GM23338 (cell line): ENCODE results near the gene NOP16. TPM values are rescaled to one million over a fixed set of nuclear protein-coding genes. Genes with fewer than 3 reads are reported as not detected.

Experiments
- ATAC-seq: fragments of 200-7000 bp; cut with Tn5 transposase; 3 replicates; pipeline ENCODE4 v1.9.1; 2020
- DNase-seq: peaks from one replicate; pipeline ENCODE4 v3.0.0-alpha.2; 2015; ENCODE audit warnings: low spot score
- H2AFZ ChIP-seq: fragments of 200-600 bp; sonication (generic); 2 replicates; pipeline ENCODE4 v1.8.0; 2016; ENCODE audit warnings: antibody characterized with exemption, mild to moderate bottlenecking, moderate library complexity
- H3F3A ChIP-seq: fragments of 200-600 bp; sonication (generic); replicated peaks from 2 replicates; pipeline ENCODE4 v1.8.0; 2017; ENCODE audit warnings: antibody characterized with exemption, mixed run types, low read depth
- H3K27ac ChIP-seq: fragments of 200-600 bp; sonication (generic); 2 replicates; pipeline ENCODE4 v1.6.1; 2016; ENCODE audit warnings: low read depth
- H3K27me3 ChIP-seq: fragments of 200-600 bp; sonication (generic); 2 replicates; pipeline ENCODE4 v1.8.0; 2016; ENCODE audit warnings: mild to moderate bottlenecking, mixed run types, moderate library complexity; ENCODE audit not compliant: insufficient read depth
- H3K36me3 ChIP-seq: fragments of 200-600 bp; sonication (generic); 2 replicates; pipeline ENCODE4 v1.8.0; 2016; ENCODE audit warnings: mild to moderate bottlenecking; ENCODE audit not compliant: insufficient read depth
- H3K4me1 ChIP-seq: fragments of 200-600 bp; sonication (generic); 2 replicates; pipeline ENCODE4 v1.8.0; 2016; ENCODE audit warnings: mild to moderate bottlenecking, moderate library complexity; ENCODE audit not compliant: insufficient read depth
- H3K4me2 ChIP-seq: fragments of 200-600 bp; sonication (generic); 2 replicates; pipeline ENCODE4 v1.7.1; 2017; ENCODE audit warnings: mixed run types
- H3K4me3 ChIP-seq: fragments of 200-600 bp; sonication (generic); 2 replicates; pipeline ENCODE4 v1.6.1; 2016; ENCODE audit warnings: mixed run types
- H3K79me2 ChIP-seq: fragments of 200-600 bp; sonication (generic); replicated peaks from 2 replicates; pipeline ENCODE4 v1.8.0; 2017; ENCODE audit warnings: mild to moderate bottlenecking; ENCODE audit not compliant: insufficient read depth
- H3K9me2 ChIP-seq: fragments of 200-600 bp; sonication (generic); 2 replicates; pipeline ENCODE4 v1.8.0; 2017; ENCODE audit not compliant: insufficient read depth
- H4K20me1 ChIP-seq: fragments of 200-600 bp; sonication (generic); replicated peaks from 2 replicates; pipeline ENCODE4 v1.8.0; 2017; ENCODE audit warnings: mild to moderate bottlenecking; ENCODE audit not compliant: insufficient read depth
- H3K27ac Mint-ChIP-seq: 2 replicates; pipeline ENCODE4 v1.8.0; 2020; ENCODE audit warnings: inconsistent platforms, mild to moderate bottlenecking, moderate library complexity, mixed read lengths
- H3K27me3 Mint-ChIP-seq: 3 replicates; pipeline ENCODE4 v1.8.0; 2022; ENCODE audit warnings: low read depth, mild to moderate bottlenecking, moderate library complexity, mixed read lengths, inconsistent platforms; ENCODE audit not compliant: insufficient read depth, poor library complexity
- H3K36me3 Mint-ChIP-seq: 3 replicates; pipeline ENCODE4 v1.8.0; 2021; ENCODE audit warnings: low read depth, mild to moderate bottlenecking, inconsistent platforms, moderate library complexity, mixed read lengths
- H3K4me1 Mint-ChIP-seq: 3 replicates; pipeline ENCODE4 v1.8.0; 2020; ENCODE audit warnings: mild to moderate bottlenecking, inconsistent platforms, mixed read lengths
- H3K4me3 Mint-ChIP-seq: 3 replicates; pipeline ENCODE4 v1.8.0; 2021; ENCODE audit warnings: moderate library complexity, mild to moderate bottlenecking, inconsistent platforms, mixed read lengths
- H3K9me3 Mint-ChIP-seq: 3 replicates; pipeline ENCODE4 v1.8.0; 2020; ENCODE audit warnings: moderate library complexity, mild to moderate bottlenecking, inconsistent platforms, mixed read lengths
- CREB1 ChIP-seq: fragments of 250-450 bp; sonication (Bioruptor Pico); IDR thresholded peaks from 2 replicates; pipeline ENCODE4 v1.5.0; 2020; ENCODE audit warnings: low read depth, mild to moderate bottlenecking, moderate library complexity
- EZH2 ChIP-seq: fragments of 200-600 bp; sonication (generic); IDR thresholded peaks from one replicate; pipeline ENCODE4 v1.8.0; 2017; ENCODE audit warnings: antibody characterized with exemption, mild to moderate bottlenecking, low read depth; ENCODE audit not compliant: unreplicated experiment
- EZH2phosphoT487 ChIP-seq: fragments of 200-600 bp; sonication (generic); IDR thresholded peaks from one replicate; pipeline ENCODE4 v1.8.1; 2018; ENCODE audit warnings: antibody characterized with exemption; ENCODE audit not compliant: unreplicated experiment
- JUNB ChIP-seq: IDR thresholded peaks from one replicate; pipeline ENCODE4 v1.6.1; 2016; ENCODE audit warnings: antibody characterized with exemption; ENCODE audit not compliant: unreplicated experiment
- NANOG ChIP-seq: IDR thresholded peaks from 2 replicates; pipeline ENCODE4 v1.6.1; 2016; ENCODE audit warnings: antibody characterized with exemption, borderline replicate concordance
- POLR2AphosphoS5 ChIP-seq: IDR thresholded peaks from 2 replicates; pipeline ENCODE4 v1.6.1; 2016; ENCODE audit warnings: antibody characterized with exemption, low read depth
- REST ChIP-seq: IDR thresholded peaks from one replicate; pipeline ENCODE4 v1.6.1; 2018; ENCODE audit warnings: antibody characterized with exemption; ENCODE audit not compliant: unreplicated experiment
- STAT1 ChIP-seq: IDR thresholded peaks from one replicate; pipeline ENCODE4 v1.6.1; 2016; ENCODE audit warnings: antibody characterized with exemption; ENCODE audit not compliant: unreplicated experiment
- ZNF114 ChIP-seq: fragments of 250-450 bp; sonication (Bioruptor Pico); IDR thresholded peaks from 2 replicates; pipeline ENCODE4 v1.5.0; 2020; ENCODE audit warnings: mild to moderate bottlenecking, moderate library complexity
- ZNF331 ChIP-seq: fragments of 250-450 bp; sonication (Bioruptor Pico); IDR thresholded peaks from 2 replicates; pipeline ENCODE4 v1.5.0; 2020; ENCODE audit warnings: low read depth, mild to moderate bottlenecking, moderate library complexity
- polyA plus RNA-seq: library from polyadenylated mRNA; unstranded; fragments of >200 nt; fragmentation: Nextera tagmentation; extraction: Ambion mirVana; gene quantifications from 2 replicates; pipeline ENCODE4 v1.2.1, GENCODE V29; 2016
- total RNA-seq: library from RNA; depleted of rRNA; stranded (reverse); fragments of >200 nt; shearing (Covaris generic); gene quantifications from 2 replicates; pipeline ENCODE4 v1.2.3, GENCODE V29; 2014
- TF ChIP-seq, protein P1 (sequence below): IDR thresholded peaks from 2 replicates; pipeline ENCODE4 v1.6.1; 2016; ENCODE audit warnings: antibody characterized with exemption
- TF ChIP-seq, protein P2 (sequence below), 2 experiments: fragments of 200-600 bp in 1 of 2; sonication (generic) in 1 of 2; conservative IDR thresholded peaks; 2 replicates each; pipeline versions ENCODE4 v1.5.1 to v1.6.1; 2016 to 2017; ENCODE audit warnings: antibody characterized with exemption in 2 of 2, low read depth in 2 of 2, mild to moderate bottlenecking in 2 of 2, moderate library complexity in 1 of 2
- TF ChIP-seq, protein P3 (sequence below): fragments of 250-450 bp; sonication (Bioruptor Pico); IDR thresholded peaks from 2 replicates; pipeline ENCODE4 v1.5.0; 2020; ENCODE audit warnings: mild to moderate bottlenecking, moderate library complexity

NOP16 gene
- total and polyA plus RNA-seq, 2 experiments from 2014 or later: 43.4 to 181 TPM

- ATAC-seq (no peak), DNase-seq (no peak)
- no peaks in the 10 kb centered on the region for H3K79me2 ChIP-seq
- H3K4me2 ChIP-seq: no peak overlapping the region
- H2AFZ ChIP-seq: no peak overlapping the region
- H3K9me2 ChIP-seq: no peaks in the 10 kb centered on the region
- H3K27me3 ChIP-seq: peaks cover 39% of the 10 kb centered on the region
- no peaks in the 10 kb centered on the region for H3F3A ChIP-seq
- H3K4me3 ChIP-seq: no peak overlapping the region
- Mint-ChIP-seq H3K9me3 (no peaks in the 10 kb centered on the region), H3K4me1 (peaks cover 3% of the 10 kb centered on the region; the same call in 2 of the 3 replicates), H3K27me3 (peaks cover 29% of the 10 kb centered on the region), H3K27ac (no peak overlapping the region), H3K4me3 (no peak overlapping the region), H3K36me3 (peaks cover 15% of the 10 kb centered on the region)
- no peaks in the 10 kb centered on the region for H3K36me3 ChIP-seq
- no peak for TF ChIP-seq EZH2phosphoT487
- no peak for TF ChIP-seq REST
- TF ChIP-seq JUNB: no peak
- TF ChIP-seq, protein P1, sequence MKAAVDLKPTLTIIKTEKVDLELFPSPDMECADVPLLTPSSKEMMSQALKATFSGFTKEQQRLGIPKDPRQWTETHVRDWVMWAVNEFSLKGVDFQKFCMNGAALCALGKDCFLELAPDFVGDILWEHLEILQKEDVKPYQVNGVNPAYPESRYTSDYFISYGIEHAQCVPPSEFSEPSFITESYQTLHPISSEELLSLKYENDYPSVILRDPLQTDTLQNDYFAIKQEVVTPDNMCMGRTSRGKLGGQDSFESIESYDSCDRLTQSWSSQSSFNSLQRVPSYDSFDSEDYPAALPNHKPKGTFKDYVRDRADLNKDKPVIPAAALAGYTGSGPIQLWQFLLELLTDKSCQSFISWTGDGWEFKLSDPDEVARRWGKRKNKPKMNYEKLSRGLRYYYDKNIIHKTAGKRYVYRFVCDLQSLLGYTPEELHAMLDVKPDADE: no peak
- TF ChIP-seq, protein P2, sequence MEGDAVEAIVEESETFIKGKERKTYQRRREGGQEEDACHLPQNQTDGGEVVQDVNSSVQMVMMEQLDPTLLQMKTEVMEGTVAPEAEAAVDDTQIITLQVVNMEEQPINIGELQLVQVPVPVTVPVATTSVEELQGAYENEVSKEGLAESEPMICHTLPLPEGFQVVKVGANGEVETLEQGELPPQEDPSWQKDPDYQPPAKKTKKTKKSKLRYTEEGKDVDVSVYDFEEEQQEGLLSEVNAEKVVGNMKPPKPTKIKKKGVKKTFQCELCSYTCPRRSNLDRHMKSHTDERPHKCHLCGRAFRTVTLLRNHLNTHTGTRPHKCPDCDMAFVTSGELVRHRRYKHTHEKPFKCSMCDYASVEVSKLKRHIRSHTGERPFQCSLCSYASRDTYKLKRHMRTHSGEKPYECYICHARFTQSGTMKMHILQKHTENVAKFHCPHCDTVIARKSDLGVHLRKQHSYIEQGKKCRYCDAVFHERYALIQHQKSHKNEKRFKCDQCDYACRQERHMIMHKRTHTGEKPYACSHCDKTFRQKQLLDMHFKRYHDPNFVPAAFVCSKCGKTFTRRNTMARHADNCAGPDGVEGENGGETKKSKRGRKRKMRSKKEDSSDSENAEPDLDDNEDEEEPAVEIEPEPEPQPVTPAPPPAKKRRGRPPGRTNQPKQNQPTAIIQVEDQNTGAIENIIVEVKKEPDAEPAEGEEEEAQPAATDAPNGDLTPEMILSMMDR (conservative IDR thresholded peaks at IDR 0.05; ENCODE audit: low read depth in 2 of 2): no peak
- no peak for TF ChIP-seq CREB1 (CRISPR knock-in tag)
- TF ChIP-seq NANOG: no peak
- TF ChIP-seq POLR2AphosphoS5: no peak
- TF ChIP-seq, protein P3, sequence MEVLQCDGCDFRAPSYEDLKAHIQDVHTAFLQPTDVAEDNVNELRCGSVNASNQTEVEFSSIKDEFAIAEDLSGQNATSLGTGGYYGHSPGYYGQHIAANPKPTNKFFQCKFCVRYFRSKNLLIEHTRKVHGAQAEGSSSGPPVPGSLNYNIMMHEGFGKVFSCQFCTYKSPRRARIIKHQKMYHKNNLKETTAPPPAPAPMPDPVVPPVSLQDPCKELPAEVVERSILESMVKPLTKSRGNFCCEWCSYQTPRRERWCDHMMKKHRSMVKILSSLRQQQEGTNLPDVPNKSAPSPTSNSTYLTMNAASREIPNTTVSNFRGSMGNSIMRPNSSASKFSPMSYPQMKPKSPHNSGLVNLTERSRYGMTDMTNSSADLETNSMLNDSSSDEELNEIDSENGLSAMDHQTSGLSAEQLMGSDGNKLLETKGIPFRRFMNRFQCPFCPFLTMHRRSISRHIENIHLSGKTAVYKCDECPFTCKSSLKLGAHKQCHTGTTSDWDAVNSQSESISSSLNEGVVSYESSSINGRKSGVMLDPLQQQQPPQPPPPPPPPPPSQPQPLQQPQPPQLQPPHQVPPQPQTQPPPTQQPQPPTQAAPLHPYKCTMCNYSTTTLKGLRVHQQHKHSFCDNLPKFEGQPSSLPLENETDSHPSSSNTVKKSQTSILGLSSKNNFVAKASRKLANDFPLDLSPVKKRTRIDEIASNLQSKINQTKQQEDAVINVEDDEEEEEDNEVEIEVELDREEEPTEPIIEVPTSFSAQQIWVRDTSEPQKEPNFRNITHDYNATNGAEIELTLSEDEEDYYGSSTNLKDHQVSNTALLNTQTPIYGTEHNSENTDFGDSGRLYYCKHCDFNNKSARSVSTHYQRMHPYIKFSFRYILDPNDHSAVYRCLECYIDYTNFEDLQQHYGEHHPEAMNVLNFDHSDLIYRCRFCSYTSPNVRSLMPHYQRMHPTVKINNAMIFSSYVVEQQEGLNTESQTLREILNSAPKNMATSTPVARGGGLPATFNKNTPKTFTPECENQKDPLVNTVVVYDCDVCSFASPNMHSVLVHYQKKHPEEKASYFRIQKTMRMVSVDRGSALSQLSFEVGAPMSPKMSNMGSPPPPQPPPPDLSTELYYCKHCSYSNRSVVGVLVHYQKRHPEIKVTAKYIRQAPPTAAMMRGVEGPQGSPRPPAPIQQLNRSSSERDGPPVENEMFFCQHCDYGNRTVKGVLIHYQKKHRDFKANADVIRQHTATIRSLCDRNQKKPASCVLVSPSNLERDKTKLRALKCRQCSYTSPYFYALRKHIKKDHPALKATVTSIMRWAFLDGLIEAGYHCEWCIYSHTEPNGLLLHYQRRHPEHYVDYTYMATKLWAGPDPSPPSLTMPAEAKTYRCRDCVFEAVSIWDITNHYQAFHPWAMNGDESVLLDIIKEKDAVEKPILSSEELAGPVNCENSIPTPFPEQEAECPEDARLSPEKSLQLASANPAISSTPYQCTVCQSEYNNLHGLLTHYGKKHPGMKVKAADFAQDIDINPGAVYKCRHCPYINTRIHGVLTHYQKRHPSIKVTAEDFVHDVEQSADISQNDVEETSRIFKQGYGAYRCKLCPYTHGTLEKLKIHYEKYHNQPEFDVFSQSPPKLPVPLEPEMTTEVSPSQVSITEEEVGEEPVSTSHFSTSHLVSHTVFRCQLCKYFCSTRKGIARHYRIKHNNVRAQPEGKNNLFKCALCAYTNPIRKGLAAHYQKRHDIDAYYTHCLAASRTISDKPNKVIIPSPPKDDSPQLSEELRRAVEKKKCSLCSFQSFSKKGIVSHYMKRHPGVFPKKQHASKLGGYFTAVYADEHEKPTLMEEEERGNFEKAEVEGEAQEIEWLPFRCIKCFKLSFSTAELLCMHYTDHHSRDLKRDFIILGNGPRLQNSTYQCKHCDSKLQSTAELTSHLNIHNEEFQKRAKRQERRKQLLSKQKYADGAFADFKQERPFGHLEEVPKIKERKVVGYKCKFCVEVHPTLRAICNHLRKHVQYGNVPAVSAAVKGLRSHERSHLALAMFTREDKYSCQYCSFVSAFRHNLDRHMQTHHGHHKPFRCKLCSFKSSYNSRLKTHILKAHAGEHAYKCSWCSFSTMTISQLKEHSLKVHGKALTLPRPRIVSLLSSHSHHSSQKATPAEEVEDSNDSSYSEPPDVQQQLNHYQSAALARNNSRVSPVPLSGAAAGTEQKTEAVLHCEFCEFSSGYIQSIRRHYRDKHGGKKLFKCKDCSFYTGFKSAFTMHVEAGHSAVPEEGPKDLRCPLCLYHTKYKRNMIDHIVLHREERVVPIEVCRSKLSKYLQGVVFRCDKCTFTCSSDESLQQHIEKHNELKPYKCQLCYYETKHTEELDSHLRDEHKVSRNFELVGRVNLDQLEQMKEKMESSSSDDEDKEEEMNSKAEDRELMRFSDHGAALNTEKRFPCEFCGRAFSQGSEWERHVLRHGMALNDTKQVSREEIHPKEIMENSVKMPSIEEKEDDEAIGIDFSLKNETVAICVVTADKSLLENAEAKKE (CRISPR knock-in tag): no peak
- TF ChIP-seq STAT1: no peak
- no peak for TF ChIP-seq ZNF331 (CRISPR knock-in tag)
- no peak for TF ChIP-seq EZH2
- TF ChIP-seq ZNF114 (CRISPR knock-in tag): no peak
- H3K27ac ChIP-seq: no peak overlapping the region
- peaks cover 3% of the 10 kb centered on the region; the same call in 1 of the 2 replicates for H3K4me1 ChIP-seq
- 0 out of 2 replicates have a peak, but pooled peaks cover 6% of the 10 kb centered on the region for H4K20me1 ChIP-seq
Measured at GRCh38 chr5:176368726-176369125, 19.7 kb downstream of the NOP16 start.
